Measurements from ENCODE around the gene ZNF546.

ZNF546 gene

DNA sequence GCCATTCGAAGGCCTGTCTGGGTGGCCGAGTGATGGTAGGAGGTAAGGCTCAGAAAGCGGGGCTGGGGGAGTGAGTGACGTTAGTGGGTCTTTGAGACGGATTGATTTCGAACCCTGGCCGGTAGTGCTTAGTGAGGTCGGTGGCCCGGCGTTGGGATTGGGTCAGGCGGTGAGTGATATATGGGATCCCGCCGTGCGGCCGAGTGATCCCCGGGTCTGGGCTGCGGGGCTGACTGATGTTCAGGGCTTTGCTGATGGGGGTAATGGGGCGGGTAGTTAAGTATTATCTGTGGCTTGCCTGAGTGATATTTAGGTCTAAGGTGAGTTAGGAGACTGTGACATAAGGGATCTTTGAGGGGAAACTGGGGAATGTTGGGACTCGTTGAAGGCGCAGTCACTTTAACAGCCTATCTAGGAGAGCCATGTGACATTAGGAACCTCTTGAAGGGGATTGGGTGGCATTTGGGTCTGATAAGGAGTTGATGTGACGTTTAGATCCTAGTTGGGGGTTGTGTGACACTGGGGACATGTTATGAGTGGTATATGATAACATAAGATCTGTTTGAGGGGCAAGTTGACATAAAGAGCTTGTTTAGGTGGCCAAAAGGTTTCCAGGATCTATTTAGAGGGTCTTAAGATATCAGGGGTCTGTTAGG lies 25.4 kb upstream of the ZNF546 start:
- no peak for TF ChIP-seq GATA2 (IDR thresholded peaks at IDR 0.05; ENCODE audit: low read depth, low read length)
- no peak for TF ChIP-seq GATA3 (IDR thresholded peaks at IDR 0.05; ENCODE audit: low read depth, low read length)

DNA sequence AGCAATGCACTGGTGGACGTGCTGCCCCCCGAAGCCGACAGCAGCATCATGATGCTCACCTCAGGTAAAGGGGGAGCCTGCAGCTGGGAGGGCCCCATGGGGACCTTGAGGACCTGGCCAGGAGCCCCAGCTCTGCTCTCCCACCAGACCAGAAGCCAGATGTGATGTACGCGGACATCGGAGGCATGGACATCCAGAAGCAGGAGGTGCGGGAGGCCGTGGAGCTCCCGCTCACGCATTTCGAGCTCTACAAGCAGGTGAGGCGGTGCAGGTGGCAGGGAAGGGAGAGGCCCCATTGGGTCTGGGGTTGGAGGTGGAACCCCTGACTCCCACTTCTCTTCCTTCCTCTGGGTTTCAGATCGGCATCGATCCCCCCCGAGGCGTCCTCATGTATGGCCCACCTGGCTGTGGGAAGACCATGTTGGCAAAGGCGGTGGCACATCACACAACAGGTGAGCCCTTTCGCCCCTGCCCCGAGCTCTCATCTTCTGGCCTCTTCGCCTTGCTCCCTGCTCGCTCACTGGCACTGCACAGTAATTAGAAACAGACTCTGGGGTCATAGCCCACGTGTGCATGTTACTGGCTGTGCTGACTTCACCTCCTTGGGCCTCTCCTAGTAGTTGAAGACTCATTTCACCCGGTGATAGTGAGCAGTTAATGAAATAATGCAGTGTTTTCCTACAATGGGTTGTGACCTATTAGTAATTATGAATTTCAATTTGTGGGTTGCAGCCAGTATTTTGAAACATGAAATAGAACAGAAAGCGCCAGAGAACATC lies 22.3 kb upstream of the ZNF546 start:
- no peak for TF ChIP-seq GATA3 (IDR thresholded peaks at IDR 0.05; ENCODE audit: low read depth, low read length)
- no peak for TF ChIP-seq GATA2 (IDR thresholded peaks at IDR 0.05; ENCODE audit: low read depth, low read length)

DNA sequence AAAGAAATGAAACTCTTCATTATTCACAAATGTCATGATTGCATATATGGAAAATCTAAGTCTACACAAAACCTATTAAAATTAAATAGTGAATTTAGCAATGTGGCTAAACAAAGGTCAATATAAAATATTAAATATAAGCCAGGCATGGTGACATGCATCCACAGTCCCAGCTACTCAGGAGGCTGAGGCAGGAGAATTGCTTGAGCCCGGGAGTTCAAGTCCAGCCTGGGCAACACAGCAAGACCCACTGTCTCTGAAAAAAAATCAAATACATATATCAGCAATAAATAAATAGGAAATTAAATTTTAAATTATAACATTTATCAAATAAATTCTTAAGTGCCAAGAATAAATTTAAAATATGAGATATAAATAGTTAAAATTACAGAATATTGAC lies 14.0 kb upstream of the ZNF546 start:
- TF ChIP-seq GATA2 (IDR thresholded peaks at IDR 0.05; ENCODE audit: low read depth, low read length): no peak
- no peak for TF ChIP-seq GATA3 (IDR thresholded peaks at IDR 0.05; ENCODE audit: low read depth, low read length)

DNA sequence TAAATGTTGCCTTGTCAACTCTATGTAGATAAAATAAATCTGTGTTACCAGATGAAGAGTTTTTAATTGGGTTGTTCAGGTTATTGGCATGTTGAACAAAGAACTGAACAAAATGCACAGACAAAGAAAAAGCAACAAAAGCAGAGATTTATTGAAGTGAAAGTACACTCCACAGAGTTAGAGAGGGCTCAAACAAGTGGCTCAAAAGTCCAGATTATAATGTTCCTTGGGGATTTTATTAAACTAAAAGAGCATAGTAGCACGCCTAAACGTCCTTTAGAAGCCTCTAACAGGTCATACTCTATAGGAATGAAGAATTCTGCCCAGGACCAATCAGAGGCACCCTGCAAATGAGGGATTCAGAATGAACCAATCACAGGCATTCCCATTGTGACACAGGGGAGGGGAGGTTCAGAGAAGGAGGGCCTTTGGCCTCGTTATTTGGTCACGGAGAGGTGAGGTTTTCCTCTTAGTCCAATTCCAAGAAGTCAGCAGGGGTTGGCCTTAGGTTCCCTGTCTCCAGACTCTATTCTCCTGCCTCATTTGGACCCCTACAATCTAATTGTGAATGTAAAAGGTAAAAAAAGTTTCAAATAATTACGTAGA lies 13.1 kb upstream of the ZNF546 start:
- TF ChIP-seq GATA3 (IDR thresholded peaks at IDR 0.05; ENCODE audit: low read depth, low read length): no peak
- no peak for TF ChIP-seq GATA2 (IDR thresholded peaks at IDR 0.05; ENCODE audit: low read depth, low read length)

DNA sequence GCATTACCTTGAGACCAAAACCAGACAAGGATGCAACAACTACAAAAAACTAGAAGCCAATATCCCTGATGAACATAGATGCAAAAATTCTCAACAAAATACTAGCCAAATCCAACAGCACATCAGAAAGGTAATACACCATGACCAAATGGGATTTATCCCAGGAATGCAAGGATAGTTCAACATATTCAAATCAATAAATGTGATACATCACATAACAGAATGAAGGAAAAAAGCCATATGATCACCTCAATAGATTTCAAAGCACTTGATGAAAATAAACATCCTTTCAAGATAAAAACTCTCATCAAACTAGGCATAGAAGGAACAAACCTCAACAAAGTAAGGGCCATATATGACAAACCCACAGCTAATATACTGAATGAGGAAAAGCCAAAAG lies 10.2 kb upstream of the ZNF546 start:
- TF ChIP-seq GATA2 (IDR thresholded peaks at IDR 0.05; ENCODE audit: low read depth, low read length) (no peak), GATA3 (IDR thresholded peaks at IDR 0.05; ENCODE audit: low read depth, low read length) (no peak)

DNA sequence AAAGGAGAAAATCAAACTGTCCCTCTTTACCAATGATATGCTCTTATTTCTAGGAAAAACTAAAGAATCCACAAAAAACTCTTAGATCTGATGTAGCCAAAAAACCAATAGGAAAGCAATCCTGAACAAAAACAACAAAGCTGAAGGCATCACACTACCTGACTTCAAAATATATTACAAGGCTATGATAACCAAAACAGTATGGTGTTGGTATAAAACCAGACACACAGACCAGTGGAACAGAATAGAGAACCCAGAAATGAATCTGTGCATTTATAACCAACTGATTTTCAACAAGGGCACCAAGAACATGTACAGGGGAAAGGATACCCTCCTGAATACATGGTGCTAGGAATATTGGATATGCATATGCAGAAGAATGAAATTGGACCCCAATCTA lies 9.7 kb upstream of the ZNF546 start:
- TF ChIP-seq GATA2 (IDR thresholded peaks at IDR 0.05; ENCODE audit: low read depth, low read length): no peak
- no peak for TF ChIP-seq GATA3 (IDR thresholded peaks at IDR 0.05; ENCODE audit: low read depth, low read length)

DNA sequence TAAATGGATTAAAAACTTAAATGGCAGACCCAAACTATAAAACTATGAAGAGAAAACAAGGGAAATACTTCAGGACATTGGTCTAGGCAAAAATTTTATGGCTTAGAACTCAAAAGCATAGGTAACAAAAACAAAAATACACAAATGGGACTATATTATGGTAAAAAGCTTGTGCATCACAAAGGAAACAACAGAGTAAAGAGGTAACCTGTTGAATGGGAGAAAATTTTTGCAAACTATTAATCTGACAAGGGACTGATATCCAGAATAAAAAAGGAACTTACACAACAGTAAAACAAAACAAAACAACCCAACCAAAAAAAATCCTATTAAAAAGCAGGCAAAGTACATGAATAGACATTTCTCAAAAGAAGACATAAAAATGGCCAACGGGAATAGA lies 9.3 kb upstream of the ZNF546 start:
- TF ChIP-seq GATA2 (IDR thresholded peaks at IDR 0.05; ENCODE audit: low read depth, low read length) (no peak), GATA3 (IDR thresholded peaks at IDR 0.05; ENCODE audit: low read depth, low read length) (no peak)

DNA sequence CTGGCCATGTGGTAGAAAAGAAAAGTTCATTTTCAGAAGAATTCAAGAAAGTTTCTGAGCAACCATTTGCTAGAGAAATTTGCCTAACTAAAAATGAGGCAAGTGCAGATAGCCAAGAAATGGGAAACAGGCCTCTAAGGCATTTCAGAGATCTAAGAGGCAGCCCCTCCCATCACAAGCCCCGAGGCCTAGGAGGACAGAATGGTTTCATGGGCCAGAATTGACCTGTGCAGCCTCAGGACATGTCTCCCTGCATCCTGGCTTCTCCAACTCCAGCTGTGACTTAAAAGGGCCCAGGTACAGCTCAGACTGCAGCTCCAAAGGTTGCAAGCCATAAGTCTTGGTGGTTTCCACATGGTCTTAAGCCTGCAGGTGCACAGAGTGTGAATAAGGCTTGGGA lies 3.3 kb upstream of the ZNF546 start:
- TF ChIP-seq GATA3 (IDR thresholded peaks at IDR 0.05; ENCODE audit: low read depth, low read length) (no peak), GATA2 (IDR thresholded peaks at IDR 0.05; ENCODE audit: low read depth, low read length) (no peak)

DNA sequence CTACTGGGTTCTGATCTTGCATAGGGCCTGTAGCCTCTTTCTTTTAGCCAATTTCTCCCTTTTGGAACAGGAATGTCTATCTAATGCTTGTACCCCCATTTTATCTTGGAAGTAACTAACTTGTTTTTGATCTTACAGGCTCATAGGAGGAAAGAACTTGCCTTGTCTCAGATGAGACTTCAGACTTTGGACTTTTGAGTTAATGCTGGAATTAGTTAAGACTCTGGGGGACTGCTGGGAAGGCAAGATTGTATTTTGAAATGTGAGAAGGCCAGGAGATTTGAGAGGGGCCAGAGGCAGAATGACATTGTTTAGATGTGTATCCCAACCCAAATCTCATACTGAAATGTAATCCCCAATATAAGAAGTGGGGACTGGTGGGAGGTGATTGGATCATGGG lies 2.5 kb upstream of the ZNF546 start:
- no peak for TF ChIP-seq GATA2 (IDR thresholded peaks at IDR 0.05; ENCODE audit: low read depth, low read length)
- TF ChIP-seq GATA3 (IDR thresholded peaks at IDR 0.05; ENCODE audit: low read depth, low read length): no peak

DNA sequence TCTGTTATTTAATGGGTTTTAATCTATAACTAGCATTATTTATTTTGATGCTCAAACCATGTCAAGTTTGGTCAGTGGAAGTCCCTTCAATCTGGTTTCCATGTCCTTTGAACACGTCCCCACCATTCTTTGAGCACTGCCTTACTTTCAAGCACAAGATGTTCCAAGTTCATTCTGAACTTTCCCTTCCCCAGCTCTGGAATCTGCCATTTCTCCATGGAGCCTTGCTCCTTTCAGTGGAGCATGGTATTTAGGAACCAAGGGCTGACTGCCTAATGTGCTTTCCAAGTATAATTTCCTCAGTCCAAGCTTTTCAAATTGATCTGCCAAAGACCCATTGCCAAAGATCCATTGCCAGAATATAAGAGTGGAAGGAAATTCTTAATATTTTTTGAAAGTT lies 1.1 kb upstream of the ZNF546 start:
- TF ChIP-seq GATA3 (IDR thresholded peaks at IDR 0.05; ENCODE audit: low read depth, low read length) (no peak), GATA2 (IDR thresholded peaks at IDR 0.05; ENCODE audit: low read depth, low read length) (no peak)

DNA sequence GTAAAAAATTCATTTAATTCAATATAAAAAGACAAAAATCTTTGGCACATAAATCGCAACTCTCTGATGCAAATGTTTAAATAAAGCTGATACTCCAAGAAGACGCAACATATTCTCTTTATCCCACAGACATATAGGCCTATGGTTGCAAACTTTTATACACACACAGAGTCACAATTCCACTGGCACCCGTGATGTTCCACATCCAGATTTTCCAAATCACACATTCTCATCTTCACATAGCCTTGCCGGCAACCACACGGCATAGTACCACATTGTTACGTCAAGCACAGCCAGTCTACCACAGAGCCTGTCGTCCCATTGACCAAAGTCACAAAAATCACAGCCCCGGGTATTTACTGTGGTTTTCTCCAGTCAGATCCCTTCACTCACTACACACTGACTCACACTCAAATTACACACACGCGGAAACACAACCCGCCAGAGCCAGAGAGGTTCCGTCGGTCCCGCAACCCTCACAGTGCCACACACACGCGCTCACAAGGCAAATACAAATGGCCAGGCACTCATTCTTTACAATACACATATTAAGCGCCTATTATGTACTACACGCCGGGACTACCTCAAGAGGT lies 546 bp upstream of the ZNF546 start:
- no peak for TF ChIP-seq GATA3 (IDR thresholded peaks at IDR 0.05; ENCODE audit: low read depth, low read length)
- no peak for TF ChIP-seq GATA2 (IDR thresholded peaks at IDR 0.05; ENCODE audit: low read depth, low read length)

DNA sequence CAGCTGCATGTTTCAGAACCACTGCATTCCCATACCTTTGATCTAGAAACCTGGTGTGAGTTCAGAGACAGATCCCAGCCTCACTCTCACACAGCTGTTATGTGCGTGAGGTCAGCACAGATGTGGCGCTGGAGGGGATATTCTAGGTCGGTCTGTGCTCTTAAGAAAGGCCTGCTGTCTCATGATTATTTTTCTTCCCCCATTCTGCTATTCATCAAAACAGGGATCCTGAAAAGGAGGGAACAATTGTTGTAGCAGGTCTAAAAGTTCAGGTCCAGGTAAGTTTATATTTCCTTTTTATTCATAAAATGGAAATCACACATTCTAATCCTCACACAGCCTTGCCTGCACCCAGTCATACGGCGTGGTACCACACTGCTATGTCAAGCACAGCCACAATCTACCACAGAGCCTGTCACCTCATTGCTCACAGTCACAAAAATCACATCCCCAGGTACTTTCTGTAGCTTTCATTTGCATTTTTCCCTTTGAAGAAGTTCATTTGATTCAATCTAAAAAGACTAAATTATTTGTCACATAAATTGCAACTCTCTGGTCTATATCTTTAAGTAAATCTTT lies 867 bp downstream of the ZNF546 start:
- TF ChIP-seq GATA2 (IDR thresholded peaks at IDR 0.05; ENCODE audit: low read depth, low read length): no peak
- no peak for TF ChIP-seq GATA3 (IDR thresholded peaks at IDR 0.05; ENCODE audit: low read depth, low read length)

DNA sequence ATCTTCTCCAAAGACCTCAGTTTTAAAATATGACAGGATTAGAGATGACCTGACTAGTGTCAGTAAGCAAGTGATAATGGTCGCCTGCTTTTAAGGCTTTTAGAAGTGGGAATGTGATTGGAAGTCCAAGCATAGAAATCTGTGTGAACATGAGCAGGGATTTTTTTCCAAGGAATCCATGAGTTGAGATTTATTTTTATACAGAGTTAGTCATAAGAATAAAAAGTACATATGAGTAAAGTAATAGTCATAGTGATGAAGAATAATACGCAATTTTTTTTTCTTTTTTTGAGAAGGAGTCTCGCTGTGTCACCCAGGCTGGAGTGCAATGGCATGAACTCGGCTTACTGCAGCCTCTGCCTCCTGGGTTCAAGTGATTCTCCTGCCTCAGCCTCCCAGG lies 1.6 kb downstream of the ZNF546 start:
- no peak for TF ChIP-seq GATA2 (IDR thresholded peaks at IDR 0.05; ENCODE audit: low read depth, low read length)
- no peak for TF ChIP-seq GATA3 (IDR thresholded peaks at IDR 0.05; ENCODE audit: low read depth, low read length)

DNA sequence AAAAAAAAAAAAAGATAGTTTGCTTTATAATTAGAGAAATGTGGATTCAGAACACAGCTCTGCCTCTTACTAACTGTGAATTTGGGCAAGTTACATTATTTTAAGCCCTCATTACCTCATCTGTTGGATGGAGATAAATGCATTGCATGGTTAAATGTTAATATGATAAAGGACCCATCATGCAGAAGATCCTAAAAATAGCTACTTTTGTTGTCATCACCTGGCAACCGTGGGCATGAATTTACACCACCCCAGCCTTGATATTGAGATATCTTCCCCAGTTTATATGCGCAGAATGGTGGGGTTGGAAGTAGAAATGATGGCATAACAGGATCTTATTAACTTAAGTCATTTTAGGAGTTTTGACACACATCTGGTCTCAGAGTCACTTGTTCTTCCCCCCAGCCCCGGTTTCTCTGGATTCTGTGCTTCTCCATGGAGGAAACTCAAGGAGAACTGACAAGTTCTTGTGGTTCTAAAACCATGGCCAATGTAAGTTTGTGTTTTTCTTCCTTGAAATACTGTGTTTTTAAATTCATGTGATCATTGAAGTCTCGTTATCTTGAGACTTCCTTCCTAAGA lies 8.9 kb downstream of the ZNF546 start:
- TF ChIP-seq GATA3 (IDR thresholded peaks at IDR 0.05; ENCODE audit: low read depth, low read length) (no peak), GATA2 (IDR thresholded peaks at IDR 0.05; ENCODE audit: low read depth, low read length) (no peak)
